Naive thymus-derived CD8-positive, alpha-beta T cell (primary cell): ENCODE results near the gene INSIG1. TPM values are rescaled to one million over a fixed set of nuclear protein-coding genes. Genes with fewer than 3 reads are reported as not detected.

ENCODE experiments used
- ATAC-seq, 2 donors: fragments of 150-1000 bp; cut with Tn5 transposase in 1 of 2; sonication (Bioruptor Pico), chemical (Tn5 transposase) in 1 of 2; 1 replicate in 1 of 2; 2 replicates in 1 of 2; pipeline ENCODE4 v1.10.0; 2021; ENCODE audit warnings: mild to moderate bottlenecking in 2 of 2, moderate library complexity in 2 of 2
- POLR2A ChIA-PET: fragments of 350-600 bp; sonication (Branson Sonifier 250); formaldehyde crosslinking; loops from one replicate; lab custom pipeline; 2021; ENCODE audit warnings: antibody characterized with exemption; lab: Charles Lee
- DNase-seq, 10 donors: peaks; one replicate each; pipeline versions ENCODE4 v3.0.0 to v3.0.0-alpha.2; 2020 to 2022
- H3K27ac Mint-ChIP-seq, 10 donors: one replicate each; pipeline ENCODE4 v1.8.0; 2020 to 2022; ENCODE audit warnings: mild to moderate bottlenecking in 10 of 10, mixed read lengths in 10 of 10, moderate library complexity in 4 of 10, inconsistent platforms in 1 of 10
- H3K27me3 Mint-ChIP-seq, 5 donors: one replicate each; pipeline ENCODE4 v1.8.0; 2021 to 2022; ENCODE audit warnings: mixed read lengths in 5 of 5
- H3K36me3 Mint-ChIP-seq, 3 donors: one replicate each; pipeline ENCODE4 v1.8.0; 2020 to 2022; ENCODE audit warnings: mixed read lengths in 3 of 3, mild to moderate bottlenecking in 2 of 3, inconsistent platforms in 1 of 3
- H3K4me1 Mint-ChIP-seq, 4 donors: one replicate each; pipeline ENCODE4 v1.8.0; 2021 to 2022; ENCODE audit warnings: mixed read lengths in 4 of 4
- H3K4me3 Mint-ChIP-seq, 10 donors: one replicate each; pipeline ENCODE4 v1.8.0; 2020 to 2022; ENCODE audit warnings: mild to moderate bottlenecking in 10 of 10, mixed read lengths in 10 of 10, moderate library complexity in 6 of 10, inconsistent platforms in 1 of 10
- H3K9me3 Mint-ChIP-seq, 9 donors: one replicate each; pipeline ENCODE4 v1.8.0; 2020 to 2022; ENCODE audit warnings: mixed read lengths in 9 of 9, mild to moderate bottlenecking in 3 of 9, inconsistent platforms in 1 of 9, moderate library complexity in 1 of 9
- polyA plus RNA-seq, 3 donors: library from polyadenylated mRNA; unstranded; fragments of 300-500 nt; fragmentation: Illumina TruSeq; gene quantifications; one replicate each; pipeline ENCODE4 v1.2.3, GENCODE V29; 2021
- total RNA-seq, 8 experiments: library from RNA in 2 of 8; stranded (reverse) in 2 of 8; gene quantifications; one replicate each; pipeline ENCODE4 v1.2.3 and lab custom pipeline; 2021 to 2026

INSIG1 gene
- total and polyA plus RNA-seq, 5 experiments from 2014 or later: 25.5 to 53.0 (median 33.6) TPM

GRCh38 chr7:155299535-155300202 lies 2.0 kb downstream of the INSIG1 start:
- Mint-ChIP-seq H3K4me3 (peak overlapping the region; percentile 86 to 96 (median 94)), H3K9me3 (no peaks in the 10 kb centered on the region), H3K4me1 (peaks cover 20 to 49% (median 40%) of the 10 kb centered on the region in 4 donors), H3K36me3 (peaks cover 0 to 36% (median 12%) of the 10 kb centered on the region in 3 donors), H3K27ac (peak overlapping the region; percentile 89 to 99 (median 96)), H3K27me3 (no peaks in the 10 kb centered on the region)
- DNase-seq (peak in 3 of 10 donors; percentile 17 to 48 (median 28)), ATAC-seq (peak in 1 of 2 donors; percentile 4)
- POLR2A ChIA-PET: interaction anchor here (1.0 to 4.5 kb wide), 8 partner anchors 12 to 372 kb away, joined by 3 to 61 read pairs (median 18); partner anchors contain the start of gene PAXIP1

- no peaks in the 10 kb centered on the region for H3K27me3 Mint-ChIP-seq
- H3K4me3 Mint-ChIP-seq: peak overlapping the region; percentile 22 to 96 (median 56)
- peak overlapping the region; percentile 40 to 97 (median 86) for H3K27ac Mint-ChIP-seq
- ATAC-seq (no peak), DNase-seq (no peak)
- POLR2A ChIA-PET: no interaction called here
- peaks cover 22 to 52% (median 37%) of the 10 kb centered on the region in 4 donors for H3K4me1 Mint-ChIP-seq
- H3K36me3 Mint-ChIP-seq: peaks cover 0 to 48% (median 18%) of the 10 kb centered on the region in 3 donors
- no peaks in the 10 kb centered on the region for H3K9me3 Mint-ChIP-seq
Observed at GRCh38 chr7:155300641-155301452, 3.2 kb downstream of the INSIG1 start.

- no peak overlapping the region for H3K4me3 Mint-ChIP-seq
- no peaks in the 10 kb centered on the region for H3K27me3 Mint-ChIP-seq
- H3K36me3 Mint-ChIP-seq: peaks cover 0 to 68% (median 18%) of the 10 kb centered on the region in 3 donors
- DNase-seq: no peak
- H3K27ac Mint-ChIP-seq: peak overlapping the region in 1 of 10 donors; percentile 53
- H3K9me3 Mint-ChIP-seq: no peaks in the 10 kb centered on the region
- no peak for ATAC-seq
- peaks cover 20 to 49% (median 32%) of the 10 kb centered on the region in 4 donors for H3K4me1 Mint-ChIP-seq
- POLR2A ChIA-PET: interaction anchor here (1.2 kb wide), 1 partner anchor 9 kb away, joined by 3 read pairs; no protein-coding TSS in a partner anchor
Observed at GRCh38 chr7:155303039-155303593, 5.4 kb downstream of the INSIG1 start.

GRCh38 chr7:155303897-155304296 lies 6.2 kb downstream of the INSIG1 start:
- Mint-ChIP-seq H3K27ac (no peak overlapping the region), H3K36me3 (peaks cover 0 to 75% (median 22%) of the 10 kb centered on the region in 3 donors), H3K9me3 (no peaks in the 10 kb centered on the region), H3K4me3 (no peak overlapping the region), H3K4me1 (peaks cover 17 to 45% (median 27%) of the 10 kb centered on the region in 4 donors), H3K27me3 (no peaks in the 10 kb centered on the region)
- no peak for ATAC-seq
- POLR2A ChIA-PET: interaction anchor here (0.6 to 1.2 kb wide), 2 partner anchors 8 to 1645 kb away, joined by 3 read pairs; partner anchors contain the start of gene NOM1
- no peak for DNase-seq

GRCh38 chr7:155305231-155305904 lies 7.7 kb downstream of the INSIG1 start:
- H3K9me3 Mint-ChIP-seq: no peaks in the 10 kb centered on the region
- H3K27me3 Mint-ChIP-seq: no peaks in the 10 kb centered on the region
- ATAC-seq (no peak), DNase-seq (no peak)
- POLR2A ChIA-PET: no interaction called here
- H3K4me1 Mint-ChIP-seq: peaks cover 12 to 33% (median 19%) of the 10 kb centered on the region in 4 donors
- peak overlapping the region in 1 of 10 donors; percentile 2 for H3K4me3 Mint-ChIP-seq
- H3K36me3 Mint-ChIP-seq: peaks cover 0 to 88% (median 22%) of the 10 kb centered on the region in 3 donors
- H3K27ac Mint-ChIP-seq: peak overlapping the region in 1 of 10 donors; percentile 50

GRCh38 chr7:155306673-155307470 lies 9.2 kb downstream of the INSIG1 start:
- no peaks in the 10 kb centered on the region for H3K27me3 Mint-ChIP-seq
- POLR2A ChIA-PET: no interaction called here
- peak overlapping the region in 2 of 10 donors; percentile 13 to 34 for H3K27ac Mint-ChIP-seq
- H3K9me3 Mint-ChIP-seq: no peaks in the 10 kb centered on the region
- H3K4me1 Mint-ChIP-seq: peaks cover 6 to 20% (median 8%) of the 10 kb centered on the region in 4 donors
- H3K36me3 Mint-ChIP-seq: peaks cover 0 to 85% (median 22%) of the 10 kb centered on the region in 3 donors
- no peak for ATAC-seq
- no peak for DNase-seq
- H3K4me3 Mint-ChIP-seq: no peak overlapping the region

- no peaks in the 10 kb centered on the region for H3K9me3 Mint-ChIP-seq
- POLR2A ChIA-PET: no interaction called here
- H3K27ac Mint-ChIP-seq: peak overlapping the region in 1 of 10 donors; percentile 9
- ATAC-seq (no peak), DNase-seq (no peak)
- H3K4me3 Mint-ChIP-seq: no peak overlapping the region
- peaks cover 6 to 20% (median 11%) of the 10 kb centered on the region in 4 donors for H3K4me1 Mint-ChIP-seq
- H3K27me3 Mint-ChIP-seq: no peaks in the 10 kb centered on the region
- H3K36me3 Mint-ChIP-seq: peaks cover 0 to 78% (median 19%) of the 10 kb centered on the region in 3 donors
Observed at GRCh38 chr7:155308330-155309020, 10.8 kb downstream of the INSIG1 start.

GRCh38 chr7:155309021-155309338 lies 11.3 kb downstream of the INSIG1 start:
- DNase-seq (no peak), ATAC-seq (no peak)
- POLR2A ChIA-PET: no interaction called here
- H3K4me1 Mint-ChIP-seq: peaks cover 6 to 16% (median 11%) of the 10 kb centered on the region in 4 donors
- H3K4me3 Mint-ChIP-seq: no peak overlapping the region
- peaks cover 0 to 73% (median 14%) of the 10 kb centered on the region in 3 donors for H3K36me3 Mint-ChIP-seq
- no peaks in the 10 kb centered on the region for H3K27me3 Mint-ChIP-seq
- no peaks in the 10 kb centered on the region for H3K9me3 Mint-ChIP-seq
- H3K27ac Mint-ChIP-seq: no peak overlapping the region

GRCh38 chr7:155310425-155311114 lies 12.9 kb downstream of the INSIG1 start:
- Mint-ChIP-seq H3K4me3 (no peak overlapping the region), H3K36me3 (peaks cover 0 to 57% (median 7%) of the 10 kb centered on the region in 3 donors), H3K27me3 (no peaks in the 10 kb centered on the region), H3K27ac (peak overlapping the region in 2 of 10 donors; percentile 3 to 53), H3K4me1 (peaks cover 6 to 11% (median 9%) of the 10 kb centered on the region in 4 donors), H3K9me3 (no peaks in the 10 kb centered on the region)
- POLR2A ChIA-PET: no interaction called here
- no peak for DNase-seq
- ATAC-seq: no peak

GRCh38 chr7:155311826-155312537 lies 14.3 kb downstream of the INSIG1 start:
- DNase-seq (no peak), ATAC-seq (no peak)
- H3K9me3 Mint-ChIP-seq: no peaks in the 10 kb centered on the region
- H3K4me1 Mint-ChIP-seq: peaks cover 3 to 11% (median 5%) of the 10 kb centered on the region in 4 donors
- no peak overlapping the region for H3K27ac Mint-ChIP-seq
- H3K36me3 Mint-ChIP-seq: peaks cover 0 to 45% (median 4%) of the 10 kb centered on the region in 3 donors
- peaks cover 0 to 2% (median 0%) of the 10 kb centered on the region in 5 donors for H3K27me3 Mint-ChIP-seq
- no peak overlapping the region for H3K4me3 Mint-ChIP-seq
- POLR2A ChIA-PET: interaction anchor here (1.2 kb wide), 1 partner anchor 9 kb away, joined by 3 read pairs; no protein-coding TSS in a partner anchor
